OCI-M1 (cell line): Measurements from ENCODE around the gene PPP1R13B.
"Not testable (repeated sequence)": the region's sequence is repeated elsewhere in the genome, so short reads cannot be mapped to it uniquely, and the experiment has no call there.

ENCODE experiments used
- DNase-seq: peaks from one replicate; lab custom pipeline; 2025; lab: John Stamatoyannopoulos, UW

The PPP1R13B gene

DNA sequence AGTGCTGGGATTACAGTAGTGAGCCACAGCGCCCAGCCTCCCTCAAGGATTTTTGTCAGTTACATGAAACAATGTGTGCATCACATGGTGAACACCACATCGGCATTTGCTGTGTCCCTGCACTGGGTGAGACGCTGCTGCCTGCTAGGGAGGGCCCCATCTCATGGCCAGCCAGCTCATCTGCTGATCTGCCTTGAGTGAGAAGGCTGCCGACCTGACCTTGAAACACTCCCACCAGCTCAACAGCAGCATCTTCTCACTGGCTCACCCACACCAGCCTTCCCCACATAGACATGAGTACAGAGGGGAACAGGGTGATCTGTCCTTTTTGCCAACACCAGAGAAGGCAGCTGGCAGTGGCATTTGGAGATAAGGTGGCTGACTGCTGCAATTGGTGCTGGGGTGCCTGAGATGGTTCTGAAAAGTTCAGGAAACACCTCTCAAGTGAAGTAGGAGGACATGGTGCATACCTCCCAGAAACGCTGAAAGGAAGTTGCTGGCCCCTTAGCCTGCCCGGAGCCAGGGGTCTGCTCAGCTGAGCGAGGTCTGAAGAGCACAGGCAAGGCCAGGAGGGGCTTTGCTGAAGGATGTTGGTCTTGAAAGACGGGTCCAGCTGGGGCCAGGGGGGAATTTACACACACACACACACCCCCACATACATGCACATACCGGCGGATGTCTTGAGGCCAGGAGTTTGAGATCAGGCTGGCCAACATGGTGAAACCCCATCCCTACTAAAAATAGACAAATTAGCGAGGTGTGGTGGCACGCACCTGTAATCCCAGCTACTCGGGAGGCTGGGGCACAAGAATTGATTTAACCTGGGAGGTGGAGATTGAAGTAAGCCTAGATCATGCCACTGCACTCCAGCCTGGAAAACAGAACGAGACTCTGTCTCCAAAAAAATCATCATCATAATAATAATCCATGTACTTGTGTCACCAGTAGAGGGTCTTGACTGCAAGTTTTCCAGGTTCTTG lies 14.3 kb upstream of the PPP1R13B start:
- no peak for DNase-seq

DNA sequence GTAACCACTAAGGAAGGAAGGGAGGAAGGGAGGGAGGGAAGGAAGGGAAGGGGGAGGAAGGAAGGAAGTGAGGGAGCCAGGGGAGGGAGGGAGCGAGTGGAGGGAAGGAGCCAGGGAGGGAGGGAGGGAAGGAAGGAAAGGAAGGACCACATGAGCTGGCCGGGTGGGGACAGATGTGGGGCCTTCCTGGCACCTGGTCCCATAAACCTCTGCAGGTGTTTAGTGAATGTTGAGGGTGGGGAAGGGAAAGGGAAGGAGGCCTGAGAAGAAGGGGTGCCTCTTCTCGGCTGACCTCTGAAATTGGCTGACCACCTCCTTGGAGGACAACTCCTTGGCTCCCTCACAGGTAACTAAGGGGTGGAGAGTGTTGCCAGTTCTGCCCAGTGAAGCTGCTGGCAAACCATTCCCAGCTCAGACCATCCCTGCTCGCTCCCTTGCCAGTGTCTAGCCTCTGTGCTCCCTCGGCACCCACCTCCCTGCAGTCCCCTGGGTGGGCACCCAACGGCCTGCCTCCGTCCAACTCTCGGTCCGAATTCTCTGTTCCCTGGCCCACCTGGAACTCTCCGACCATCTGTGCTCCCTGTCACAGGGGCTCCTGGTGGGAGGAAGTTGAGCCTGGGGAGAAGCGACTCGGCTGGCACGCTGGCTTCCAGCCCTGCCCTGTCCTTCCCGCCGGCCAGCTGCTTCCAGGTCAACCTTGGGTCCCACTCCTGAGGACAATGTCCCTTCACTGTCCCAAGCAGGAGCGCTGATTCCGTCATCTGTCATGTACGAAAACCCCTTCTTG lies 12.2 kb upstream of the PPP1R13B start:
- DNase-seq: no peak

DNA sequence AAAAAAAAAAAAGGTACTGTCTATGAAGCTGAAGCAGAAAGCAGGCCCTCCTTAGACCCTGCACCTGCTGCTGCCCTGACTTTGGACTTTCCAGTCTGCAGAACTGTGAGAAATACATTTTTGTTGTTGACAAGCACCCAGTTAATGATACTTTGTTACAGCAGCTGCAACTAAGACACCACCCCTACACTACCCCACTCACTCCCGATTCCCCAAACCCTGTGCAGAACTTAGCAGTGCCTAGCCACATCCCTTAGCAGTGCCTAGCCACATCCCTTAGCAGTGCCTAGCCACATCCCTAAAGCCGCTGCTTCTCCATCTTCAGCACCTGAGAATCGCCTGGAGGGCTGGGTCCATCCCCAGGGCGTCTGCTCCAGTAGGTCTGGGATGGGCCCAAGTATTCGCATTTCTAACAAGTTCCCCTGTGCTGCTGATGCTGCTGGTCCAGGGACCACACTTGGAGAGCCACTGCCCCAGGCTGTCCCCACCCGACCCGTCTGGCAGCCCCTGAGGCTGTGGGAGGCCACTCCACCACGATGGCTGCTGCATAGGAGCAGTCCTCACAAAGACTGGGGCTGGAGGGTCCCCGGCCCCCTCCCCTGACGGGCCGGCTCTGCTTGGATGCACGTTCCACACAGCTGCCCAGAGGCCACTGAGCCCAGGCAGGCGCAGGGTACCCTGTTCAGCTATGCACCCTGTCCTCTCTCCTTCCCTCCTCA lies 10.8 kb upstream of the PPP1R13B start:
- DNase-seq: no peak

DNA sequence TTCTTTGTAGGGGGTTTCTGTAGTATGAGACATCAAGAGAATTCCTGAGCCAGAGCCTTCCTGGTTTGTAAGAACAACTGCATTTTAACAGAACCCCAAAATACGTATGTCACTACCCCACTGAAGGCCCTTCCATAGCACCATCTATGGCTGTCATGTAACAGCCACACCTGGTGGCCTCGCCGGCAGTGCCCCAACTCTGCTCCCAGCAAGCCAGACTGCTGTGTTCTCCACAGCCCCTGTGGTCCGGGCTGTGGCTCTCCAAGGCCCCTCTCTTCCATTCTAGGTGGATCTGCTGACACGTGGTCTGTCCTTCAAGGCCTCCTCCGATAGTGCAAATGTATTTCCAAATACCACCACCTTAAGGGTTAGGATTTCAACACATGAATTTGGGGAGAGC lies 9.9 kb upstream of the PPP1R13B start:
- no peak for DNase-seq

DNA sequence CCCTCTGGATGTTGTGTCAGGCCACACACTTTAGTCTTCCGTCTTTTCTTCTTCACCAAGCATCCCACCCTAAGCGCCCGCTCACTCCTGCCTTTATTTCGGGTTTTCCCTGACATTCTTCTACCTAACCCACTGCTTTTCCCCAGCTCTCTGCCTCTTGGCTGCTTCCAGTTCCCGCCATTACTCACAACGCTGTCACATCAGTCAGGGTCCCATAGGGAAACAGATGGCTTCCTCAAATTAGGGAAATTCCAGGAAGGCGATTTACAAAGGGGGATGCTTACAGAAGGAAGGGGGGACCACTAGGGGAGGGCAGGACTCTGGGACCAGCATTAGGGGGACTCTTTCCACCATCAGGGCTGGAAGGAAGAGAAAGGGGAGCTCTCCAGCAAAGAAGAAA lies 9.2 kb upstream of the PPP1R13B start:
- no peak for DNase-seq

DNA sequence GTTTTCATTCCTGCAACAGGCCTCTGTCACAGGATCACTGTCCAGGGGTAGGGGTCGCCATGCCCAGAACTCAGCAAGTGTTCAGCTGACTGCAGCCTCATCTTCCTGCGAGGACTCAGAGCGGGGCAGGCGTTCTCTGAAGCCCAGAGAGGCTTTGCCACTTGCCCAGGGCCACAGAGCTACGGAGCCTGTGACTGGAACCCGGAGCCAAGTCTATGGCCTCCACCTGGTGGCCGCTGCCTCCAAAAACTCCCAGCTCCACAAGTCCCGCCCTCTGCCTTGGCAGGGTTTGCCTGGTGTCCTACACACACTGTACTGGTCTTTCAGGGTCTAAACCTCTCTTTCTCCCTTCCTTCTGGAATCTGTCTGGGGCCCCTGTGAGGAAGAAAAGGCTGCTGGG lies 8.7 kb upstream of the PPP1R13B start:
- DNase-seq: no peak

DNA sequence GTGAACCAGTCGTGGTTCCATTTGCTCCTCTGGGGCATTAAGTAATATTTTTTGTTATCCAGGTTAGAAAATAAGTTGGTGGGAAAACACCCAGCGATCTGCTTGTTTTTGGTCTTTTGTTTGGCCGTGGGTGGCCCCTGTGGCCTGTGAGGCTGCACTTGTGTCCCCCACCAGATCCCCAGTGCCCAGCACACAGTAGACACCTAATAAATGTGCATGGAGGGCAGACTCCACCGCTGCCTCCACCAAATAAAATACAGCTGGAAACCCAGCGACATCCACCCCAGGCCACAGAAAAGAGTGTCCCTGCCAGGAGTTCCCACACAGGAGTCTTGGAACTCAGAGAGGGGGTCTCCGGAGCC lies 8.3 kb upstream of the PPP1R13B start:
- no peak for DNase-seq

DNA sequence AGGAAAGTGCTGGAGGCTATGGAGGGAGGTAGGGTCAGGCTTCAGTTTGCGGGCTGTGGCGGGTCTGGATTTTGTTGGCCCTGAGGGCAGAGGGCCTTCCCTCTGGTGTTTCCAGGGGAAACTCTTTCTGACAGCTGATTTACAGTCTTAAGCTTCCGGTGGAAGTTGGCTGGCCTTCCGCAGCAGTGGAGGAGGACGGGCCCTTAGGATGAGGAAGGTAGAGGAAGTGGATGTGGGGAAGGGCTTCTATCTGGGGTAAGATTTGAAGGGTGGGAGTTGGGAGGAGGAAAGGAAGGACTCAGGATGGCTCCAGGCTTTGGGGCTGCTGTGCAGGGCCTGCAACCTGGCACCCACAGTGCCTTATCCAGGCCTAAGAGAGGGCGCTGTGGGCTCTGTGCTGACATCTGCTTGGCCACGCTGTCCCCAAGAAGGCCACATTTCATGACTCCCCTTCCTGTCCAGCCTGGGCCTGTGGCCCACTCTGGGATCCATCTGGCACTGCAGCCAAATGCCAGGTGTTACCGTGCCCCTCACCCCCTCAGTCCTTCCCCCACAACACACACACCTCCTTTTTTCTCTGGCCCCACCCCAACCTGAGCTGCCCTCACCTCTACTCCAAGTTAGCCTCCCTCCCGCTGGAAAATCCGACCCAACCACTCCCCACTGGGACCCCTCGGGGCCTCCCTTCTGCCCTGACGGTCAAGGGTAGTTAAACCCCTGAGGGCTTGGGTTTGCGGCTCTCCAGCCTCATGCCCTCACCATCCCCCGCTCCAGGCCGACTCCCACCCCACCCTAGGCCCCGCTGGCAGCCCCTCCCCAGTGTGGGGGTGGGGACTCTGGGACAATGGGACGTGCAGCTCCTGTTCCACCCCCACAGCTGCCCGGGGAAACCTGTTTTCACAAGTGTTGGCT lies 7.7 kb upstream of the PPP1R13B start:
- no peak for DNase-seq

DNA sequence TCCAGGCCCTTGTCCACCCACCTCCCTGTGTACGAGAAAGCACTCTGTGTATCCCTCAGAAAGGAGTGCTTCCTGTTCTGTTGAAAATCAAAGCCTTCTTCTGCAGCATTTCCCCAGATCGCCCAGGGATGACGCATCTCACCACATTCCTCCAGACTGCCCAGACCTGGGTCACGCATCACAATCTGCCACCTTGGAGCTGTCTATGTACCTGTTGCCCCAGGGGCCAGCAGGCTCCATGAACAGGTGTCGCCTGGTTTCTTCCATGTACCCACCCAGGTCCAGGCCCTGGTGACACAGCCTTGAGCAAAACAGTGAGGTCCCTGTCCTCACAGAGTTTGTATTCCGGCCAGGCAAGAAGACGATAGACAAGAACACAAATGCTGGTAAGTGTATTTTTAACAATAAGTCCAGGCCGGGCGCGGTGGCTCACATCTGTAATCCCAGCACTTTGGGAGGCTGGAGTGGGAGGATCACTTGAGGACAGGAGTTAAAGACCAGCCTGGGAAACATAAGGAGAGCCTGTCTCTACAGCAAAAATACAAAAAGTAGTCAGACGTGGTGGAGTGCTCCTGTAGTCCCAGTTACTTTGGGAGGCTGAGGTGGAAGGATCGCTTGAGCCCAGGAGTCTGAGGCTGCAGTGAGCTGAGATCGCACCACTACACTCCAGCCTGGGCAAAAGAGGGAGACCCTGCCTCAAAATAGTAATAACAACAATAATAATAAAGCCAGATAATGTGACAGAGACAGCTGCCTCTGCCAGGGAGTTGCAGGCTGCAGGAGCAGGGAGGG lies 6.8 kb upstream of the PPP1R13B start:
- no peak for DNase-seq

DNA sequence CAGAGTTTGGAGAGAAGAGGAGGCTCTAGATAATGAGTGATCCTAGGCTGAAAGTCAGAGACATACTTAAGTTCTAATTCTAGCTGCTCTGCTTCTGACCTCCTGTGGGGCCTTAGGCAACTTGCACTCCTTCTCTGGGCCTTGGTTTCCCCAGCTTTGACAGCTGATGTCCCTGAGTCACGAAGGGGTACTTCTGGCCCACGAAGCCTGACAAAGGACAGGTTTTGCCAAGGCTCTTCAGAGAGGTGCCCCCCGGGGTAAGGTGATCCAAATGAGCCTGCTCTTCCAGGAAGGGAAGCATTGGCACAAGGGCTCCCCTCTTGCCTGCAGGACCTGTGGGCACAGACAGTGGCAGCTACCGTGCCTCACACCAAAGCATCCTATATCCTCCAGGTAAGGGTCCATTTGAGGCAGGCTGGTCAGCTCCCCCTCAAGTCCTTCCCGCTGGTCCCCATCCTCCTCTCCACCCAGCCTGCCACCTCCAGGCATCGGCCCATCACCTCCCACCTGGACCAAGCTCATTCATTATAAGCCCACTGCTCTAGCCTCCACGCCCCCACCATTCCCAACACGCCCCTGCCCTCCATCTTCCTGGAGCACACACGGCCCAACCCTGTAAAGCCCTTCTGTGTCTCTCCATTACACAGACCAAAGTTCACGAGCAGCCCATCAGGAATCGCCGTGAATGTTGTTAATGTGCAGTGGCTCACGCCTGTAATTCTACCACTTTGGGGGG lies 1.9 kb upstream of the PPP1R13B start:
- no peak for DNase-seq

DNA sequence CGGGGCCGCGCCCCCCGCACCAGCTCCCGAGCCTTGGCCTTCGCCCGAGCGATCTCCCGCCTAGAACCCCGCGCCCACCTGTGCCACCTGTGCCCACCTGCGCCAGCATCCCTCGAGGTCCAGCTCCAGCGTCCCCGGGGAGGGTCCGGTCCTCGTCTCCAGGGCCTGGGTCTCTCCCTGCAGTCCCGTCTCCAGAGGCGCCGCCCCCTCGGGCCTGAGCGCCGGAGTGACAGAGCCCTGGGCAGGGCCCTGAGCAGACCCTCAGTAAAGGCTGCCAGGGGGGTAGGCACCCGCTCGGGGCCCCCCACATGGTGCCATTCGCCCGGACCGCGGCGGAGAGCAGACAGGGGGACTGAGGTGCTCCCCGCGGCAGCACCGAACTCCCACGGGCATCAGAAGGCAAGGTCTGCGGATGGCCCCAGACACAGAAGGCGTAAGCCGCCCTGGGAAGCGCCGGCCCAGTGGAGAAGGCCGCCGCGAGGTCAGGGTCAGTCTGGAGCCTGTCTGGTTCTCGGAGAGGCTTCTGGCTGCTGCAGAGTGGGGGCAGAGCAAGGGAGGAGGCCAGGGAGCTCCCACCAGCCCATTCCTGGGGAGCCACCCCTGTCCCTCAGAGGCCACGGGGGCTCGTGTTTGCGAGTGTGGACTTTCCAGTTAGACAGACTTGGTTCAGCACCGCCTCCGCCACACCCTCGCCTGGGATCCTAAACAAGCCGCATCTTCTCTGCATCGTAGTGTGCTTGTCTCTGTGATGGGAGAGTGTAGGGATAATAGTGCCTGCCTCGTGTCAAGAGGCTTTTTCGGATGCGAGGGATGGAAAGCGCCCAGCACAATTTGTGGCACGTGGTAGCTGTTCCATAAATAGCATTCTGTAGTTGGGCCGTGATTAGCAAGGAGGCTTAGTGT lies 1.1 kb upstream of the PPP1R13B start:
- no peak for DNase-seq

DNA sequence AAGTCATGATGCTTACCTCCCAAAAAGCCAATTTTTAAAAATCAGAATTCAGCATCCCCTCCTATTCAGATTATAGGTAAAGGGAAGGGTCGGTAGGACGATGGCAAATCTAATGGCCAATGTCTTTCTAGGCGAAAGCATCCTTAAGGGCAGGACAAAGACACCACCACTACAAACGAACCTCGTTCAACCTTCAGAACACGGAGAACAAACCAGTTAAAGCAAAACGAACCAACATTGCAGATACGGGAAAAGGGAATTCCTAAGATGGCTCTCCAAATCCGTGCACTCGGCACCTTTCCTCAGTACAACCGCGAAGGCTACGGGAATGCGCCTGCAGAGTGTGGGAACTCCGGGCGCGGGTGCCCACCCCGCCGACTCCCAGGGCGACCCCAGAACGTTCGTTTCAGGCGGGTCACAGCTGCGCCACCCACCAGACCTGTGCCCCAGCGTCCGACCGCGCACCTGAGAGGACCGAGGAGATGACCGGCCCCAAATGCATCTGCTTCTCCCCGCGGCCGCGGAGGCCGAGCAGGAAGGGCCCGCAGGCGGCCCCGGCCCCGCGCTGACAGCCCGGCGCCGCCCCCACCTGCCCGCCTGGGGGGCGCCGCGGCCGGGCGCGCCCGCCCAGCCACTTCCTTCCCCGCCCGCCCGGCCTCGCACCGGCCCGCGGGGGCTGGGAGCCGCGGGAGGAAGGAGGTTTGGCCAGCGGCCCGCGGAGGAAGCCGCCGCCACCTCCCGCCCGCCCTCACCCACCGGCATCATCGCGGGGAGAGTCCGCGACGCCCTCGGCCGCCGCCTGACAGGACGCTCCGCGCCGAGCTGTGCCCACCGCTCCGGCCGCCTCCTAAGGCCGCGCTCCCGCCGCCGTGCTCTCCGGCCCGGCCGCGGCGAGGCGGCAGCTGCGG lies 578 bp downstream of the PPP1R13B start:
- no peak for DNase-seq

DNA sequence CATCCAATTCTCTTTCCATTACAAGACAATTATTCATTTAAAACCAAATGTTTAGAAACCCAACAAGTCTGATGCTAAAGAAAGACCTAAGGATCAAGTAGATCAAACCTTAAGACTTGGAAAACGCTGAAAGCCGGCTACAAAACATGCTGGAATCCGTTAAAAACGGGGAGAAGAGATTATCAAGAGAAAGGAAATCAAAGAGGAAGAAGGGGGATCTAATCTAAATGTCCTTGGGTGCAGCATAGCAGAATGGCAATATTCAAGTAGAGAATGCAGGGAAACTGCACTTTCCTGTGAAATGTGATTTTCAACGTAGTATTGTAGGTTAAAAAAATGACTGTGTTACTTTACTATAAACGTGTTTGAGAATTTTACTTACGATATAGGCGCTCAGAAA lies 1.3 kb downstream of the PPP1R13B start:
- no peak for DNase-seq

DNA sequence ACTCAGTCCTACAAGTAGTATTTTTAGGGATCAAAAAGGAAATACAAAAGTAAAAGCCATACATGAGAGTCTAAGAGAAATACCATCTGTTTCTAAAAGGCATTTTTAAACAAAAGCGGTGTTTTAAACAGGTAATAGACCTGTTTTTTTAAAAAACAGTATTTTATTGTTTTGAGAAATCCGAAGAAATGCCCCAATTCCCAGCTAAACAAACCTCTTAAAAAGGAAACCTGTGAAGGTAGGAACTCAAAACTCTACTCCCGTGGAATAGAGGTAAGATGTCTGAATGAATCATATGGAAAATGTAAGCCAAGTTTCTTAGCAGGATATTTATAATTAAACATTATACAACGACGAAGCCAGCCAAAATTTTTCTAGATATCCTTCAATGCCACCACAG lies 2.0 kb downstream of the PPP1R13B start:
- no peak for DNase-seq

DNA sequence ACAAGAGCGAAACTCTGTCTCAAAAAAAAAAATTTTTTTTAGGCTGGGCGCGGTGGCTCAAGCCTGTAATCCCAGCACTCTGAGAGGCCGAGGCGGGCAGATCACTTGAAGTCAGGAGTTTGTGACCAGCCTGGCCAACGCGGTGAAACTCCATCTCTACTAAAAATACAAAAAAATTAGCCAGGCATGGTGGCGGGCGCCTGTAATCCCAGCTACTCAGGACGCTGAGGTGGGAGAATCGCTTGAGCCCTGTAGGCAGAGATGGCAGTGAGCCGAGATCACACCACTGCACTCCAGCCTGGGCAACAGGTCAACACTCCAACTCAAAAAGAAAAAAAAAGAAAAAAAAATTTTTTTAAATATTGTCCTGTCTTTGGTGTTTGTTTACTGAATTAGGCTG lies 6.1 kb downstream of the PPP1R13B start:
- DNase-seq: not testable (repeated sequence)

DNA sequence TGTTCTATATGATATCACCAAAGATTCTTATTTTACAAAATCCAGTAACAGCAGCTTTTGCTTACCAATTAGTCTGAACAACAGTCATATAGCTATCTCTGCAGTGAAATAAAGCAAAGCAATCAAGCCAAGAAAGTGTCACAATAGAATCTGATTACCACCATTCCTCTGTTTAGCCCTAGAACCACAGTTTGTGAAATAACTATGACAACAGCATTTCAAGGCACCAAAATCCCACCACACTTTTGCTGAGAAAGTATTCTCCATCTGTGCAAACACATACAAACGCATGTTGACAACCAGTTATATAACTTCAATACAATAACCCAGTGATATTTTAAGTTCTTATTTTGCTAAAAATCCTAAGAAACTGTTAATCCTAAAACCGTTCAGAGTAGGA lies 7.4 kb downstream of the PPP1R13B start:
- DNase-seq: no peak

DNA sequence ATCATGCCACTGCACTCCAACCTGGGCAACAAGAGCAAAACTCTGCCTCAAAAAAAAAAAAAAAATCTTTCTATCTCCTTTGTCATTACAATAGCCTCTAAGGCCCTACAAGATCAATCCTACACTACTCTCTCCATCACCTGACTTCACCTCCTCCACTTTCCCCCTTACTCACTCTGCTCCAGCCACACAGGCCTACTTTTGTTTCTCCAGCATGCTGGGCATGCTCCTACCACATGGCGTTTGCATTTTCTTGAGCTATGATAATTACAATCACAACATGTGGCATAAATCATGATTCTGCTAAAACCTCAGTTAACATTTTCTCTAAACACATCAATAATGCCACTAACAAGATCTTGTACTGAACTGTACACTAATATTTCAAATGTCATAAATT lies 7.8 kb downstream of the PPP1R13B start:
- no peak for DNase-seq

DNA sequence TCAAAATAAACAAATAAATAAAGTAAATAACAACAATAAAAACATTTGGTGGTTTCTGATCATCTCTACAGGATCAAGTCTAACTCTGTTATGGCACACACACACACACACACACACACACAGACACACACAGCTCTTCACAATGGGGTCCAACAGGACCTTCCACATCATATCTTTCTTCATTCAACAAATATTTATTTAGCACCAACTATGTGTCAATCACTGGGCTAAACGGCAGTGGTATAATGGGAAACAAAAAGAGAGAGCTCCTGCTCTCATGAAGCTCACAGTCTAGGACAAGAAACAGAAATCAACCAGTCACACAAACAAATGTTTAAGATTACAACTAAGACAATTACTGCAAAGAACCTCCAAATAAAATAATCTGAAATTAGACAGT lies 9.3 kb downstream of the PPP1R13B start:
- no peak for DNase-seq
